Upper lobe of right lung (tissue), 1 donor: Measurements from ENCODE around the gene EED. TPM values are rescaled to one million over a fixed set of nuclear protein-coding genes. Genes with fewer than 3 reads are reported as not detected.

Experiments
- ATAC-seq: fragments of 200-7000 bp; cut with Tn5 transposase; one replicate; pipeline ENCODE4 v1.9.1; 2020; ENCODE audit warnings: mild to moderate bottlenecking, moderate library complexity
- DNase-seq: peaks from one replicate; pipeline ENCODE4 v3.0.0-alpha.2; 2020
- H3K27ac ChIP-seq: fragments of 200-600 bp; one replicate; pipeline ENCODE4 v1.8.0; 2022
- H3K27me3 ChIP-seq: fragments of 200-600 bp; one replicate; pipeline ENCODE4 v1.8.0; 2022; ENCODE audit warnings: mild to moderate bottlenecking
- H3K36me3 ChIP-seq: fragments of 200-600 bp; one replicate; pipeline ENCODE4 v1.8.0; 2022
- H3K4me1 ChIP-seq: fragments of 200-600 bp; one replicate; pipeline ENCODE4 v1.8.0; 2022
- H3K4me3 ChIP-seq: fragments of 200-600 bp; one replicate; pipeline ENCODE4 v1.8.0; 2022; ENCODE audit warnings: mild to moderate bottlenecking
- H3K9me3 ChIP-seq: fragments of 200-600 bp; one replicate; pipeline ENCODE4 v1.8.0; 2022
- CTCF ChIP-seq: fragments of 200-600 bp; IDR thresholded peaks from one replicate; pipeline ENCODE4 v1.8.0; 2022; ENCODE audit warnings: antibody characterized with exemption
- intact Hi-C: fragments of 100-400 bp; cut with DNase I; formaldehyde crosslinking; loops from one replicate; pipeline ENCODE4 v1.11.0; 2022
- long read RNA-seq: library from polyadenylated mRNA; unstranded; transcript quantifications from one replicate; pipeline ENCODE4 v2.0.0, GENCODE V29; 2021
- total RNA-seq: library from RNA; stranded (reverse); fragmentation: NEBNext Ultra II Directional; extraction: Animal tissue kit (Norgen Biotek cat#: 25700); gene quantifications from one replicate; pipeline ENCODE4 v1.2.1, GENCODE V29; 2021
- donor health status: DM: no; HTN: yes; CAD: no; lungs with severe emphysema.

Gene EED
- total RNA-seq, result 21.3 TPM
- long read RNA-seq, transcript EED-201 (12 exons, 2,223 nt), result major isoform, 22 of 30 reads
- long read RNA-seq, partial matches to known transcripts, result 1 of 30 reads
- long read RNA-seq, other reads (novel, unspliced or antisense), result 4 of 30 reads

- intact Hi-C loops, result no loop called here
- Histone ChIP-seq H3K4me1 (peaks cover 24% of the 10 kb centered on the region), H3K9me3 (no peaks in the 10 kb centered on the region), H3K27me3 (no peaks in the 10 kb centered on the region), H3K4me3 (peak within 1 kb of the TSS; percentile 79), H3K27ac (peak within 1 kb of the TSS; percentile 97), H3K36me3 (no peaks in the 10 kb centered on the region)
- ATAC-seq (peak; percentile 99), DNase-seq (peak; percentile 98)
- no peak for TF ChIP-seq CTCF
Observed at GRCh38 chr11:86244522-86245368, at the start of gene EED. TSS of gene EED (plus strand) at chr11:86244753. CDS start at chr11:86245230, 477 bp downstream.

- no peaks in the 10 kb centered on the region for H3K9me3 ChIP-seq
- H3K4me1 ChIP-seq, result peaks cover 16% of the 10 kb centered on the region
- H3K4me3 ChIP-seq, result no peak overlapping the region
- no peak for TF ChIP-seq CTCF
- no peaks in the 10 kb centered on the region for H3K27me3 ChIP-seq
- H3K27ac ChIP-seq, result no peak overlapping the region
- H3K36me3 ChIP-seq, result no peaks in the 10 kb centered on the region
- DNase-seq (no peak), ATAC-seq (no peak)
- intact Hi-C loops, result loop anchor here (10.0 kb wide), 1 partner anchor 150 kb away; no protein-coding TSS in a partner anchor
Observed at GRCh38 chr11:86194998-86195397, 49.6 kb upstream of the EED start.

- Histone ChIP-seq H3K27ac (no peak overlapping the region), H3K36me3 (no peaks in the 10 kb centered on the region), H3K4me1 (peaks cover 16% of the 10 kb centered on the region), H3K4me3 (no peak overlapping the region), H3K27me3 (no peaks in the 10 kb centered on the region), H3K9me3 (no peaks in the 10 kb centered on the region)
- TF ChIP-seq CTCF, result no peak
- DNase-seq (no peak), ATAC-seq (no peak)
- intact Hi-C loops, result loop anchor here (10.0 kb wide), 1 partner anchor 151 kb away; no protein-coding TSS in a partner anchor
Observed at GRCh38 chr11:86196085-86196696, 48.4 kb upstream of the EED start.

- Histone ChIP-seq H3K4me3 (no peak overlapping the region), H3K27me3 (no peaks in the 10 kb centered on the region), H3K4me1 (peaks cover 20% of the 10 kb centered on the region), H3K27ac (no peak overlapping the region), H3K9me3 (no peaks in the 10 kb centered on the region), H3K36me3 (no peaks in the 10 kb centered on the region)
- intact Hi-C loops, result loop anchor here (10.0 kb wide), 1 partner anchor 152 kb away; no protein-coding TSS in a partner anchor
- ATAC-seq, result no peak
- no peak for DNase-seq
- TF ChIP-seq CTCF, result no peak
Observed at GRCh38 chr11:86196913-86197312, 47.6 kb upstream of the EED start.

- H3K4me3 ChIP-seq, result no peak overlapping the region
- DNase-seq (no peak), ATAC-seq (no peak)
- H3K36me3 ChIP-seq, result no peaks in the 10 kb centered on the region
- no peaks in the 10 kb centered on the region for H3K9me3 ChIP-seq
- intact Hi-C loops, result loop anchor here (10.0 kb wide), 1 partner anchor 153 kb away; no protein-coding TSS in a partner anchor
- no peaks in the 10 kb centered on the region for H3K27me3 ChIP-seq
- no peak overlapping the region for H3K27ac ChIP-seq
- H3K4me1 ChIP-seq, result peaks cover 20% of the 10 kb centered on the region
- TF ChIP-seq CTCF, result no peak
Observed at GRCh38 chr11:86197448-86197847, 47.1 kb upstream of the EED start.
